ENCODE measurements around the gene CDK7. TPM values are rescaled to one million over a fixed set of nuclear protein-coding genes. Genes with fewer than 3 reads are reported as not detected.

CDK7 gene
- total RNA-seq: 10 to 100 TPM; 18.3 to 22.7 (median 22.0) TPM
- long read RNA-seq, donor 1, transcript CDK7-201 (12 exons, 1,439 nt): major isoform, 10 of 14 reads
- long read RNA-seq, donor 1, partial matches to known transcripts: 0 of 14 reads
- long read RNA-seq, donor 1, other reads (novel, unspliced or antisense): 2 of 14 reads
- long read RNA-seq, donor 2, transcript CDK7-201 (12 exons, 1,439 nt): major isoform, 5 of 11 reads
- long read RNA-seq, donor 2, partial matches to known transcripts: 4 of 11 reads
- long read RNA-seq, donor 2, other reads (novel, unspliced or antisense): 2 of 11 reads

- intact Hi-C loops (cut with DNase I, micrococcal nuclease): no loop called here
- no peaks in the 10 kb centered on the region for H3K36me3 ChIP-seq (ENCODE audit: low read depth)
- peaks cover 9% of the 10 kb centered on the region for H3K4me1 ChIP-seq (ENCODE audit: low read depth)
- DNase-seq: peak; percentile 96 to 97 (median 96)
- H3K9me3 ChIP-seq: no peaks in the 10 kb centered on the region
- TF ChIP-seq, protein P1, sequence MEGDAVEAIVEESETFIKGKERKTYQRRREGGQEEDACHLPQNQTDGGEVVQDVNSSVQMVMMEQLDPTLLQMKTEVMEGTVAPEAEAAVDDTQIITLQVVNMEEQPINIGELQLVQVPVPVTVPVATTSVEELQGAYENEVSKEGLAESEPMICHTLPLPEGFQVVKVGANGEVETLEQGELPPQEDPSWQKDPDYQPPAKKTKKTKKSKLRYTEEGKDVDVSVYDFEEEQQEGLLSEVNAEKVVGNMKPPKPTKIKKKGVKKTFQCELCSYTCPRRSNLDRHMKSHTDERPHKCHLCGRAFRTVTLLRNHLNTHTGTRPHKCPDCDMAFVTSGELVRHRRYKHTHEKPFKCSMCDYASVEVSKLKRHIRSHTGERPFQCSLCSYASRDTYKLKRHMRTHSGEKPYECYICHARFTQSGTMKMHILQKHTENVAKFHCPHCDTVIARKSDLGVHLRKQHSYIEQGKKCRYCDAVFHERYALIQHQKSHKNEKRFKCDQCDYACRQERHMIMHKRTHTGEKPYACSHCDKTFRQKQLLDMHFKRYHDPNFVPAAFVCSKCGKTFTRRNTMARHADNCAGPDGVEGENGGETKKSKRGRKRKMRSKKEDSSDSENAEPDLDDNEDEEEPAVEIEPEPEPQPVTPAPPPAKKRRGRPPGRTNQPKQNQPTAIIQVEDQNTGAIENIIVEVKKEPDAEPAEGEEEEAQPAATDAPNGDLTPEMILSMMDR (IDR thresholded peaks at IDR 0.05): no peak
- ATAC-seq: peak; percentile 99
- peak within 1 kb of the TSS; percentile 90 for H3K4me3 ChIP-seq
Measured at GRCh38 chr5:69234457-69235268, at the start of gene CDK7. TSS of gene CDK7 (plus strand) at chr5:69234886. CDS start at chr5:69234976, 90 bp downstream.

GRCh38 chr5:69187342-69187741 is 47.3 kb upstream of the CDK7 start:
- Histone ChIP-seq H3K4me1 (ENCODE audit: low read depth) (peaks cover 15% of the 10 kb centered on the region), H3K9me3 (no peaks in the 10 kb centered on the region), H3K4me3 (no peak overlapping the region), H3K36me3 (ENCODE audit: low read depth) (no peaks in the 10 kb centered on the region)
- DNase-seq: no peak
- ATAC-seq: no peak
- TF ChIP-seq, protein P1 (IDR thresholded peaks at IDR 0.05): no peak
- intact Hi-C loops (cut with DNase I, micrococcal nuclease): no loop called here

GRCh38 chr5:69188811-69189161 is 45.9 kb upstream of the CDK7 start:
- intact Hi-C loops (cut with DNase I, micrococcal nuclease): no loop called here
- H3K36me3 ChIP-seq (ENCODE audit: low read depth): no peaks in the 10 kb centered on the region
- DNase-seq (no peak), ATAC-seq (no peak)
- TF ChIP-seq, protein P1 (IDR thresholded peaks at IDR 0.05): no peak
- H3K4me3 ChIP-seq: peak overlapping the region; percentile 20
- peaks cover 15% of the 10 kb centered on the region for H3K4me1 ChIP-seq (ENCODE audit: low read depth)
- no peaks in the 10 kb centered on the region for H3K9me3 ChIP-seq

DNA sequence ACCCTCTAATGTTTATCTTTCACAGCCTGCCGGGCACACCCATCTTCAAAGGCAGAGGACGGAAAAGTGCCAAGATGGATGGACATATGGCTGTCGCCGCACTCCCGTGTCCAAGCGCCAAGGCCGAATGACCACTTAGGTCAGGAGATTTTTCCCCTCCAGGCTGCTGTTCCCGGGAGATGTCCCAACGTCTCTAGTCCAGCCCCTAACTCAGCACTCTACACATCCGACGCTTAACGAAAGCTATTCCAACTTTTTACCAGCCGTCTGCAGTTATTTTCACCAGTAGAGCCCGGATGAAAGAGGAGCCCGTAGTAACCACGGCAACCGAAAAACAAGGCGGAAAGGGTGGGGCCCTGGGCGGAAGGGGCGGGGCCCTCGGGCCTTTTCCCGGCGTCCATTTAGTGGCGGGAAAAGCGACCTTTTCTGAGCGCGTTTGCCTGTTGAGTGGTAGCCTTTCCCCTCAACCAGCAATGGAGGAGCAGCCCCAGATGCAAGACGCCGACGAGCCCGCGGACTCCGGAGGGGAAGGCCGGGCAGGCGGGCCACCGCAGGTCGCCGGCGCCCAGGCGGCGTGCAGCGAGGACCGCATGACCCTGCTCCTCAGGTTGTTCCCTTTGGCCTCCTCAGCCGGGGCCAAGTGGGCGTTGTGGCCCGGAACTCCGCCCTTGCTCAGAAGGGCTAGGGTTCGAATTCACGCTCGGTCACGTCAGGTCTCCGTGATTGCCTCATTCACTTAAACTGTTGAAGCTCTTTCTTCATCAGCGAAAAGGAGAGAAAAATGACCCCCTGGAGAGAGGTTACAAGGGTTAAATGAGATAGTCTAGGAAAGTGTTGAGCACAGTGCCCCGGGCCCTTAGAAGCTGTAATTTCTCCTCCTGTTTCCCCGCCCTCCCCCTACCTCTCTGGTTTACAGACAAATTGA is 45.3 kb upstream of the CDK7 start, which contains the start of gene CENPH:
TSS of gene CENPH (plus strand) at position 422 of the 925 bp plus-strand sequence. CDS start at position 474, 52 bp downstream.
- Histone ChIP-seq H3K4me3 (peak within 1 kb of the TSS; percentile 20), H3K4me1 (ENCODE audit: low read depth) (peaks cover 15% of the 10 kb centered on the region), H3K9me3 (no peaks in the 10 kb centered on the region), H3K36me3 (ENCODE audit: low read depth) (no peaks in the 10 kb centered on the region)
- TF ChIP-seq, protein P1 (IDR thresholded peaks at IDR 0.05): no peak
- peak; percentile 91 to 94 (median 93) for DNase-seq
- intact Hi-C loops (cut with DNase I, micrococcal nuclease): no loop called here
- peak; percentile 99 for ATAC-seq

- Histone ChIP-seq H3K4me1 (ENCODE audit: low read depth) (no peaks in the 10 kb centered on the region), H3K36me3 (ENCODE audit: low read depth) (no peaks in the 10 kb centered on the region), H3K4me3 (no peak overlapping the region), H3K9me3 (no peaks in the 10 kb centered on the region)
- TF ChIP-seq, protein P1 (IDR thresholded peaks at IDR 0.05): no peak
- intact Hi-C loops (cut with DNase I, micrococcal nuclease): no loop called here
- no peak for ATAC-seq
- DNase-seq: no peak
Measured at GRCh38 chr5:69202497-69202896, 32.2 kb upstream of the CDK7 start.
